Glutamatergic neuron (in vitro differentiated cells): ENCODE data around the gene MAPKAPK5. TPM values are rescaled to one million over a fixed set of nuclear protein-coding genes. Genes with fewer than 3 reads are reported as not detected.

Experiments used
- DNase-seq: peaks from one replicate; pipeline ENCODE4 v3.0.0; 2022
- H3K27ac Mint-ChIP-seq: one replicate; pipeline ENCODE4 v1.8.0; 2020; ENCODE audit warnings: mild to moderate bottlenecking, mixed read lengths, inconsistent platforms; ENCODE audit not compliant: unreplicated experiment
- H3K27me3 Mint-ChIP-seq: one replicate; pipeline ENCODE4 v1.8.0; 2020; ENCODE audit warnings: mild to moderate bottlenecking, moderate library complexity, mixed read lengths, inconsistent platforms; ENCODE audit not compliant: unreplicated experiment
- H3K36me3 Mint-ChIP-seq: one replicate; pipeline ENCODE4 v1.8.0; 2020; ENCODE audit warnings: mild to moderate bottlenecking, mixed read lengths, inconsistent platforms; ENCODE audit not compliant: unreplicated experiment
- H3K4me1 Mint-ChIP-seq: one replicate; pipeline ENCODE4 v1.8.0; 2020; ENCODE audit warnings: mild to moderate bottlenecking, low read depth, mixed read lengths, inconsistent platforms; ENCODE audit not compliant: unreplicated experiment
- H3K4me3 Mint-ChIP-seq: one replicate; pipeline ENCODE4 v1.8.0; 2020; ENCODE audit warnings: mild to moderate bottlenecking, mixed read lengths, inconsistent platforms; ENCODE audit not compliant: unreplicated experiment
- H3K9me3 Mint-ChIP-seq: one replicate; pipeline ENCODE4 v1.8.0; 2020; ENCODE audit warnings: mild to moderate bottlenecking, moderate library complexity, mixed read lengths, inconsistent platforms; ENCODE audit not compliant: unreplicated experiment
- CTCF ChIP-seq: fragments of 200-600 bp; sonication (generic); IDR thresholded peaks from one replicate; pipeline ENCODE4 v1.5.0; 2021; ENCODE audit not compliant: partially characterized antibody, unreplicated experiment
- total RNA-seq: library from RNA; stranded (reverse); fragmentation: NEBNext Ultra II Directional; extraction: Animal tissue kit (Norgen Biotek cat#: 25700); gene quantifications from one replicate; pipeline ENCODE4 v1.2.1, GENCODE V29; 2021; ENCODE audit not compliant: unreplicated experiment

The MAPKAPK5 gene
- total RNA-seq, 1 donor from 2014 or later: 125 TPM

DNA sequence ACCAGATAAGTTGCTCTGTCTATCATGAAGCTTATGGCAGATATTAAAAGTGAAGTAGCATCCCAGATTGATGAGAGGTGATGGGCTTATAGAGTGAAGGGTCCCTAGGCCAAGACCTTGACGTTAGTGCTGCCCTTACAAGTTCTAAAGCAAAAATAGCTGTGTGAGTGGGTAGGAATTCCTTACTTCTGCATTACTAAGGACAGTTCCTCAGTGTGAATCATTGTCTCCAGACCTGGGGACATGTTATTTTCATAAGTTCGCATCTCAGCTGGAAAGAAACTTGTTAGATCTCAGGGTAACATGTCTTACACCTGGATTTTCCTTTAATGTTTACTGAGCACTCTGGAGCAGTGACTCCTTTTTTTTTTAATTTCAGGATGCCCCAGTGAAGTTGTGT lies 28.7 kb downstream of the MAPKAPK5 start:
- no peak for TF ChIP-seq CTCF
- Mint-ChIP-seq H3K36me3 (peaks cover 5% of the 10 kb centered on the region), H3K9me3 (peaks cover 2% of the 10 kb centered on the region), H3K4me1 (peaks cover 4% of the 10 kb centered on the region), H3K4me3 (no peak overlapping the region), H3K27me3 (peaks cover 1% of the 10 kb centered on the region), H3K27ac (no peak overlapping the region)
- DNase-seq: no peak

GRCh38 chr12:111873113-111873512 lies 31.1 kb downstream of the MAPKAPK5 start:
- Mint-ChIP-seq H3K4me1 (peaks cover 3% of the 10 kb centered on the region), H3K27ac (peak overlapping the region; percentile 55), H3K9me3 (peaks cover 2% of the 10 kb centered on the region), H3K27me3 (peaks cover 1% of the 10 kb centered on the region), H3K4me3 (no peak overlapping the region), H3K36me3 (peaks cover 13% of the 10 kb centered on the region)
- no peak for DNase-seq
- no peak for TF ChIP-seq CTCF

DNA sequence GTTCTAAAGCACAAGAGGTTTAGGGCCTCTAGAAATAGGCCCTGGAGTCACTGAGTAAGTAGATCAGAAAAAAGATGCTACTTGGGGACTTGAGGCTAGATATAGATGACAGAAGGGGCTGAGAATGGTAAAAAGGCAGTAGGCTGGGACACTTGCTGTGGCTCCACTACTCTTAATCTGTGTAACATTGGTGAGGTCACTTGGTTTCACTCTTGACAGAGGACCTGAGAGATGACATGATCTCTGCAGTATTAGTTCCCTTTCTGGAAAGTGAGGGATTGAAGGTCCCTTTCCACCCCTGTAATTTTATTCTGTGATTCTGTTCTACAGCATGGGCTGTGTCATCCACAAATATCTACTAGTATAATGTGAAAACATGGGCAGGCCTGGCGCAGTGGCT lies 39.7 kb downstream of the MAPKAPK5 start:
- H3K4me3 Mint-ChIP-seq: no peak overlapping the region
- H3K27ac Mint-ChIP-seq: peak overlapping the region; percentile 44
- no peak for TF ChIP-seq CTCF
- H3K27me3 Mint-ChIP-seq: peaks cover 2% of the 10 kb centered on the region
- H3K4me1 Mint-ChIP-seq: peaks cover 22% of the 10 kb centered on the region
- DNase-seq: no peak
- peaks cover 10% of the 10 kb centered on the region for H3K9me3 Mint-ChIP-seq
- H3K36me3 Mint-ChIP-seq: peaks cover 10% of the 10 kb centered on the region

GRCh38 chr12:111886662-111887545 lies 44.9 kb downstream of the MAPKAPK5 start:
- DNase-seq: no peak
- no peak overlapping the region for H3K4me3 Mint-ChIP-seq
- peak overlapping the region; percentile 56 for H3K27ac Mint-ChIP-seq
- no peak for TF ChIP-seq CTCF
- peaks cover 20% of the 10 kb centered on the region for H3K4me1 Mint-ChIP-seq
- peaks cover 4% of the 10 kb centered on the region for H3K9me3 Mint-ChIP-seq
- peaks cover 3% of the 10 kb centered on the region for H3K27me3 Mint-ChIP-seq
- H3K36me3 Mint-ChIP-seq: peaks cover 4% of the 10 kb centered on the region
